ENCODE measurements around the gene TRIM4.

Gene TRIM4

DNA sequence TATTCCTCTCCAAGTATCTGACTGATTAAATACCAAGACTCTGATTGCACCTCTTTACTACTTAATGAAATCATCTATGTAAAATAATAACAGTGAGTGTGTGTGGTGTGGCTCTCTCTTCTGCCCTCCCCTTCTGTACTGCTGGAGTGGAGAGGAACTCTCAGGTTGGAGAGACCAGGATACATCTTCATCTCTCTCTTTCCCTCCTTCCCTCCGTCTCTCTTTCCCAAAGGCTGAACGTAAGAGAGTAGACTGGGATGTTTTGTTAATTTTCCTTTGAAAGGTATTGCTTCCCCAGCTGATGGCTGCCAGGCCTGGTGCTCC, 10.4 kb upstream of the TRIM4 start:
- Histone ChIP-seq H3K79me2 (ENCODE audit: low read length) (no peaks in the 10 kb centered on the region), H3K27ac (ENCODE audit: low read length) (no peak overlapping the region), H3K9me2 (replicated peaks; ENCODE audit: insufficient read depth, low read length) (no peaks in the 10 kb centered on the region), H3F3A (ENCODE audit: insufficient read depth, low read length) (no peaks in the 10 kb centered on the region), H3K9ac (ENCODE audit: low read length) (no peak overlapping the region), H4K20me1 (ENCODE audit: insufficient read depth, low read length) (no peaks in the 10 kb centered on the region), H3K4me1 (ENCODE audit: low read length) (peaks cover 9% of the 10 kb centered on the region; the same call in 1 of the 2 replicates), H3K9me3 (replicated peaks; ENCODE audit: insufficient read depth, low read length) (no peaks in the 10 kb centered on the region), H2AFZ (ENCODE audit: low read length) (peak overlapping the region; percentile 6), H3K4me2 (ENCODE audit: low read depth, low read length) (peak overlapping the region; percentile 62; the same call in 1 of the 2 replicates), H3K27me3 (replicated peaks; ENCODE audit: insufficient read depth, low read length) (peaks cover 54% of the 10 kb centered on the region), H3K36me3 (replicated peaks; ENCODE audit: insufficient read depth, low read length) (no peaks in the 10 kb centered on the region), H3K4me3 (ENCODE audit: low read length) (peak overlapping the region; percentile 48; the same call in 1 of the 2 replicates)
- TF ChIP-seq, protein P1, sequence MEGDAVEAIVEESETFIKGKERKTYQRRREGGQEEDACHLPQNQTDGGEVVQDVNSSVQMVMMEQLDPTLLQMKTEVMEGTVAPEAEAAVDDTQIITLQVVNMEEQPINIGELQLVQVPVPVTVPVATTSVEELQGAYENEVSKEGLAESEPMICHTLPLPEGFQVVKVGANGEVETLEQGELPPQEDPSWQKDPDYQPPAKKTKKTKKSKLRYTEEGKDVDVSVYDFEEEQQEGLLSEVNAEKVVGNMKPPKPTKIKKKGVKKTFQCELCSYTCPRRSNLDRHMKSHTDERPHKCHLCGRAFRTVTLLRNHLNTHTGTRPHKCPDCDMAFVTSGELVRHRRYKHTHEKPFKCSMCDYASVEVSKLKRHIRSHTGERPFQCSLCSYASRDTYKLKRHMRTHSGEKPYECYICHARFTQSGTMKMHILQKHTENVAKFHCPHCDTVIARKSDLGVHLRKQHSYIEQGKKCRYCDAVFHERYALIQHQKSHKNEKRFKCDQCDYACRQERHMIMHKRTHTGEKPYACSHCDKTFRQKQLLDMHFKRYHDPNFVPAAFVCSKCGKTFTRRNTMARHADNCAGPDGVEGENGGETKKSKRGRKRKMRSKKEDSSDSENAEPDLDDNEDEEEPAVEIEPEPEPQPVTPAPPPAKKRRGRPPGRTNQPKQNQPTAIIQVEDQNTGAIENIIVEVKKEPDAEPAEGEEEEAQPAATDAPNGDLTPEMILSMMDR (IDR thresholded peaks at IDR 0.05; ENCODE audit: low read length) = no peak
- TF ChIP-seq EZH2 (optimal IDR thresholded peaks at IDR 0.05; ENCODE audit: low read depth, low read length) (no peak), EZH2phosphoT487 (IDR thresholded peaks at IDR 0.05; ENCODE audit: low read length) (no peak)
- DNase-seq = no peak

DNA sequence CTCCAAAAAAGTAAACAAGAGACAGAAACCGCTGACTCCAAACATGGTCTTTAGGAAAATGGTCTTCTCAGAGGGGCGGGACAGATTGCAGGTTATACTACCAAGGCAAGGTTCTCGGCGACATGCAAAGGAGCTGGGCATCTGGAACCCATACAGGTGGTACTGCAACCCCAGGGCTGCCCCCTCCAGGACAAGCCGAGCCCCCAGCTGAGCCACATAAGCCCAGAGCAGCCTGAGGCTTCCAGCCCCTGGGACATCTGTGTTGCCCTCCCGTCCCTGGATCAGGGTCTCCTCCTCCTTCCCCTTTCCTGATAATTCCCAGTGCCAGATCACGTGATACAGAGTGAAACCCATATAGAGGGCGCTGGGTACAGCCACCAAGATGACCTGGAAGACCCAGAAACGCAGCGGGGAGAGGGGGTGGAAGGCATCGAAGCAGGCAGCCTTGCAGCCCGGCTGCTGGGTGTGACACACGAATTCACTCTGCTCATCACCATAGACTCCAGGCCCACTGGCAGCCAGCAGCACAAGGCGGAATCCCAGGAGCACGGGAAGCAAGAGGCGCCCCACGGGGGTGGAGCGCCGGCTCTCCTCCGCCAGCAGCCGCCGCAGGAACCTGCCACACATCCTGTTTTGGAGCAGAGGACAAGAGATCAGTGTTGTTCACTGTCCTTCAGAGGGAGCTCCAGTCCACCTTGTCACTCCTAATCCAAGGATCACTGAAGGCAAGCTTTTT, 9.8 kb upstream of the TRIM4 start, which contains the start of gene GJC3:
GJC3 (minus strand) TSS at position 627 of the 736 bp plus-strand sequence; CDS start at position 627, 0 bp downstream.
- no peaks in the 10 kb centered on the region for H3K36me3 ChIP-seq (replicated peaks; ENCODE audit: insufficient read depth, low read length)
- peak within 1 kb of the TSS; percentile 62 for H3K4me2 ChIP-seq (ENCODE audit: low read depth, low read length)
- H3K27ac ChIP-seq (ENCODE audit: low read length) = no peak within 1 kb of the TSS
- H3K9ac ChIP-seq (ENCODE audit: low read length) = no peak within 1 kb of the TSS
- no peaks in the 10 kb centered on the region for H4K20me1 ChIP-seq (ENCODE audit: insufficient read depth, low read length)
- peaks cover 9% of the 10 kb centered on the region; the same call in 1 of the 2 replicates for H3K4me1 ChIP-seq (ENCODE audit: low read length)
- DNase-seq = peak; percentile 37
- no peaks in the 10 kb centered on the region for H3F3A ChIP-seq (ENCODE audit: insufficient read depth, low read length)
- H3K4me3 ChIP-seq (ENCODE audit: low read length) = peak within 1 kb of the TSS; percentile 48
- H3K9me2 ChIP-seq (replicated peaks; ENCODE audit: insufficient read depth, low read length) = no peaks in the 10 kb centered on the region
- peaks cover 49% of the 10 kb centered on the region for H3K27me3 ChIP-seq (replicated peaks; ENCODE audit: insufficient read depth, low read length)
- H3K9me3 ChIP-seq (replicated peaks; ENCODE audit: insufficient read depth, low read length) = no peaks in the 10 kb centered on the region
- TF ChIP-seq EZH2 (optimal IDR thresholded peaks at IDR 0.05; ENCODE audit: low read depth, low read length) (no peak), EZH2phosphoT487 (IDR thresholded peaks at IDR 0.05; ENCODE audit: low read length) (no peak)
- TF ChIP-seq, protein P1 (IDR thresholded peaks at IDR 0.05; ENCODE audit: low read length) = peak; percentile 42
- no peaks in the 10 kb centered on the region for H3K79me2 ChIP-seq (ENCODE audit: low read length)
- H2AFZ ChIP-seq (ENCODE audit: low read length) = peak within 1 kb of the TSS; percentile 6

DNA sequence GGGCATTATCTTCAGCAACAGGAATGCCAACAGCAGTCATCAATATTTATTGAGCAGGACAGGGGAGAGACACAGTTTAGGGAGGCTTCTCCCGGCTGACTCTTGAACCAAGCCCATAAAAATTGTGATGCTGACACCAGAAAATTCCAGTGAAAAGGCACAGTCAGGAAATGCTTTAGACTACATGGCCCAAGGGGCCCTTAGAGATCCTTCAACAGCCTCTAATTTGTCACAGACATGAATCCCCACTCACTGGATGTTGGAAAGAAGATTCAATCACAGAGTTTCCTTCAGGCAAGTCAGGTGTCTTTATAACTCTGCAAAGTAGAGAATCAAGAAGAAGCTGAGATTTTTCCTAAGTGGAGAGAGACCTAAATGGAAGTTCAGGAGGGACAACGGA, 8.9 kb upstream of the TRIM4 start:
- H3K9ac ChIP-seq (ENCODE audit: low read length) = no peak overlapping the region
- TF ChIP-seq EZH2 (optimal IDR thresholded peaks at IDR 0.05; ENCODE audit: low read depth, low read length) (no peak), EZH2phosphoT487 (IDR thresholded peaks at IDR 0.05; ENCODE audit: low read length) (no peak)
- TF ChIP-seq, protein P1 (IDR thresholded peaks at IDR 0.05; ENCODE audit: low read length) = no peak
- no peaks in the 10 kb centered on the region for H3K9me2 ChIP-seq (replicated peaks; ENCODE audit: insufficient read depth, low read length)
- no peaks in the 10 kb centered on the region for H3K79me2 ChIP-seq (ENCODE audit: low read length)
- H4K20me1 ChIP-seq (ENCODE audit: insufficient read depth, low read length) = no peaks in the 10 kb centered on the region
- H3K27me3 ChIP-seq (replicated peaks; ENCODE audit: insufficient read depth, low read length) = peaks cover 39% of the 10 kb centered on the region
- H3K4me3 ChIP-seq (ENCODE audit: low read length) = no peak overlapping the region
- peaks cover 9% of the 10 kb centered on the region; the same call in 1 of the 2 replicates for H3K4me1 ChIP-seq (ENCODE audit: low read length)
- no peaks in the 10 kb centered on the region for H3K36me3 ChIP-seq (replicated peaks; ENCODE audit: insufficient read depth, low read length)
- no peaks in the 10 kb centered on the region for H3F3A ChIP-seq (ENCODE audit: insufficient read depth, low read length)
- H3K9me3 ChIP-seq (replicated peaks; ENCODE audit: insufficient read depth, low read length) = no peaks in the 10 kb centered on the region
- no peak overlapping the region for H3K4me2 ChIP-seq (ENCODE audit: low read depth, low read length)
- no peak for DNase-seq
- no peak overlapping the region for H2AFZ ChIP-seq (ENCODE audit: low read length)
- no peak overlapping the region for H3K27ac ChIP-seq (ENCODE audit: low read length)

Measured in MM.1S (cell line).